ENCODE measurements around the gene SCYGR1.

GRCh38 chr2:227373389-227373788 is 14.4 kb downstream of the SCYGR1 start:
- TF ChIP-seq TP53 (CRISPR knock-in tag; conservative IDR thresholded peaks at IDR 0.05) (no peak), CBX2 (IDR thresholded peaks at IDR 0.05; ENCODE audit: low read depth, low read length) (no peak), CBX2 (CRISPR knock-in tag; IDR thresholded peaks at IDR 0.05; ENCODE audit: low read depth) (no peak), ZNF577 (CRISPR knock-in tag; IDR thresholded peaks at IDR 0.05; ENCODE audit: borderline replicate concordance, low read depth) (no peak), ZNF816 (CRISPR knock-in tag; IDR thresholded peaks at IDR 0.05; ENCODE audit: borderline replicate concordance) (no peak), CEBPZ (IDR thresholded peaks at IDR 0.05; ENCODE audit: low read length) (no peak), JUNB (CRISPR knock-in tag; IDR thresholded peaks at IDR 0.05; ENCODE audit: borderline replicate concordance) (no peak), ZNF777 (CRISPR knock-in tag; IDR thresholded peaks at IDR 0.05) (no peak), CTCF (CRISPR knock-in tag; IDR thresholded peaks at IDR 0.05) (no peak), ZNF3 (CRISPR knock-in tag; IDR thresholded peaks at IDR 0.05) (no peak)

Measured in HepG2 (cell line).